HCT116 (cell line): Measurements from ENCODE around the gene UBE2F. TPM values are rescaled to one million over a fixed set of nuclear protein-coding genes. Genes with fewer than 3 reads are reported as not detected.

Experiments used
- ATAC-seq: fragments of 200-7000 bp; cut with Tn5 transposase; 2 replicates; pipeline ENCODE4 v1.9.1; 2020; ENCODE audit warnings: mild to moderate bottlenecking, moderate library complexity
- BruUV-seq: library from RNA; stranded (reverse); fragments of 400-500 nt; replicated peaks from 2 replicates; lab custom pipeline; 2021; lab: Mats Ljungman, UMichigan
- CTCF ChIA-PET: fragments of 300-600 bp; sonication (Branson Sonifier 250); formaldehyde crosslinking; loops from one replicate; lab custom pipeline; 2021; ENCODE audit warnings: antibody characterized with exemption; lab: Charles Lee
- POLR2A ChIA-PET: fragments of 300-600, 350-600 bp; sonication (Branson Sonifier 250); formaldehyde crosslinking; loops from one replicate; lab custom pipeline; 2021; ENCODE audit warnings: antibody characterized with exemption; lab: Charles Lee
- RAD21 ChIA-PET, 2 experiments: fragments of 300-600 bp; sonication (Branson Sonifier 250); formaldehyde crosslinking; loops; one replicate each; lab custom pipeline; 2023; ENCODE audit warnings: low total read pairs in 2 of 2; ENCODE audit not compliant: uncharacterized antibody in 2 of 2, unreplicated experiment in 2 of 2, low non-redundant PET in 1 of 2; lab: Charles Lee
- DNase-seq: peaks from one replicate; pipeline ENCODE4 v3.0.0-alpha.2; 2010; ENCODE audit warnings: low read depth, low spot score
- H2AFZ ChIP-seq: fragments of 200-600 bp; shearing (Covaris generic), sonication (generic); 2 replicates; pipeline ENCODE4 v1.6.1; 2017; ENCODE audit warnings: low read depth, mixed run types, mixed read lengths, antibody characterized with exemption, low read length; ENCODE audit not compliant: poor library complexity, severe bottlenecking
- H3K27ac ChIP-seq: 2 replicates; pipeline ENCODE4 v1.5.1; 2012; ENCODE audit warnings: low read depth, low read length
- H3K27me3 ChIP-seq: fragments of 200-600 bp; sonication (generic); 2 replicates; pipeline ENCODE4 v1.6.1; 2016; ENCODE audit warnings: mixed run types, low read length, mixed read lengths; ENCODE audit not compliant: insufficient read depth
- H3K36me3 ChIP-seq, 2 experiments: fragments of 200-500 bp in 1 of 2; fragments of 200-600 bp in 1 of 2; sonication (Bioruptor generic) in 1 of 2; sonication (generic) in 1 of 2; 2 replicates each; pipeline versions ENCODE4 v1.5.1 to v1.6.1; 2014 to 2016; ENCODE audit warnings: low read length in 2 of 2, inconsistent platforms in 1 of 2, mixed read lengths in 1 of 2, mixed run types in 1 of 2; ENCODE audit not compliant: insufficient read depth in 2 of 2, control insufficient read depth in 1 of 2
- H3K4me1 ChIP-seq, 2 experiments: fragments of 200-600 bp in 1 of 2; sonication (generic) in 1 of 2; 2 replicates each; pipeline versions ENCODE4 v1.5.1 to v1.6.1; 2012 to 2017; ENCODE audit warnings: low read length in 2 of 2, inconsistent platforms in 1 of 2, mild to moderate bottlenecking in 1 of 2, mixed read lengths in 1 of 2, mixed run types in 1 of 2, moderate library complexity in 1 of 2; ENCODE audit not compliant: insufficient read depth in 2 of 2, control insufficient read depth in 1 of 2
- H3K4me2 ChIP-seq: fragments of 200-600 bp; sonication (generic); 2 replicates; pipeline ENCODE4 v1.6.1; 2017; ENCODE audit warnings: mixed run types, low read length, mixed read lengths
- H3K4me3 ChIP-seq, 2 experiments: fragments of 200-600 bp in 1 of 2; sonication (generic) in 1 of 2; replicated peaks in 1 of 2; 2 replicates each; pipeline ENCODE4 v1.5.1; 2011 to 2016; ENCODE audit warnings: low read length in 2 of 2, control low read depth in 1 of 2, low read depth in 1 of 2, mild to moderate bottlenecking in 1 of 2, mixed read lengths in 1 of 2, mixed run types in 1 of 2
- H3K79me2 ChIP-seq: fragments of 200-600 bp; sonication (generic); 2 replicates; pipeline ENCODE4 v1.6.1; 2017; ENCODE audit warnings: mild to moderate bottlenecking, mixed run types, low read length, moderate library complexity, mixed read lengths; ENCODE audit not compliant: insufficient read depth
- H3K9ac ChIP-seq: fragments of 200-600 bp; sonication (generic); 2 replicates; pipeline ENCODE4 v1.6.1; 2016; ENCODE audit warnings: low read length, mixed read lengths
- H3K9me2 ChIP-seq: fragments of 200-600 bp; sonication (generic), shearing (Covaris generic); 2 replicates; pipeline ENCODE4 v1.6.1; 2017; ENCODE audit warnings: mixed run types, mild to moderate bottlenecking, moderate library complexity; ENCODE audit not compliant: insufficient read depth
- H3K9me3 ChIP-seq, 2 experiments: fragments of 200-500 bp in 1 of 2; fragments of 200-600 bp in 1 of 2; sonication (Bioruptor generic) in 1 of 2; sonication (generic) in 1 of 2; 2 replicates each; pipeline ENCODE4 v1.6.1; 2014 to 2017; ENCODE audit warnings: low read length in 2 of 2, mixed read lengths in 2 of 2, inconsistent platforms in 1 of 2, low read depth in 1 of 2, mild to moderate bottlenecking in 1 of 2, mixed run types in 1 of 2, moderate library complexity in 1 of 2; ENCODE audit not compliant: control insufficient read depth in 1 of 2, insufficient read depth in 1 of 2
- H4K20me1 ChIP-seq: fragments of 200-600 bp; sonication (generic), shearing (Covaris generic); 2 replicates; pipeline ENCODE4 v1.6.1; 2017; ENCODE audit warnings: mixed run types, mild to moderate bottlenecking, moderate library complexity; ENCODE audit not compliant: insufficient read depth
- EGR1 ChIP-seq: IDR thresholded peaks from 2 replicates; pipeline ENCODE4 v1.6.1; 2012; ENCODE audit warnings: low read depth
- EZH2 ChIP-seq: fragments of 200-600 bp; sonication (generic); IDR thresholded peaks from 2 replicates; pipeline ENCODE4 v1.6.1; 2017; ENCODE audit warnings: antibody characterized with exemption, mixed run types
- EZH2phosphoT487 ChIP-seq: fragments of 200-600 bp; IDR thresholded peaks from 2 replicates; pipeline ENCODE4 v1.6.1; 2018; ENCODE audit warnings: antibody characterized with exemption, borderline replicate concordance
- FOSL1 ChIP-seq: IDR thresholded peaks from 2 replicates; pipeline ENCODE4 v1.6.1; 2012; ENCODE audit warnings: low read depth
- JUND ChIP-seq: IDR thresholded peaks from 2 replicates; pipeline ENCODE4 v1.6.1; 2012
- POLR2A ChIP-seq: IDR thresholded peaks from 2 replicates; pipeline ENCODE4 v1.7.0; 2011; ENCODE audit warnings: borderline replicate concordance; ENCODE audit not compliant: insufficient read depth, insufficient read length; ENCODE audit errors: extremely low read depth
- POLR2AphosphoS5 ChIP-seq: IDR thresholded peaks from 2 replicates; pipeline ENCODE4 v1.6.1; 2011; ENCODE audit warnings: mild to moderate bottlenecking, low read depth, low read length, moderate library complexity
- RAD21 ChIP-seq: IDR thresholded peaks from 2 replicates; pipeline ENCODE4 v1.6.1; 2012; ENCODE audit warnings: low read depth, mild to moderate bottlenecking
- YY1 ChIP-seq: IDR thresholded peaks from 2 replicates; pipeline ENCODE4 v1.6.1; 2011; ENCODE audit warnings: low read length, low read depth, moderate library complexity, mild to moderate bottlenecking; ENCODE audit not compliant: insufficient replicate concordance; ENCODE audit errors: extremely low read depth
- ZFX ChIP-seq: fragments of 450-650 bp; IDR thresholded peaks from 2 replicates; pipeline ENCODE4 v1.6.1; 2017
- intact Hi-C: fragments of 100-400 bp; cut with micrococcal nuclease; formaldehyde crosslinking; loops from 2 replicates; pipeline ENCODE4 v1.10.0; 2022
- total RNA-seq: library from RNA; stranded (reverse); gene quantifications from one replicate; pipeline ENCODE4 v1.2.1, GENCODE V29; 2021; ENCODE audit not compliant: unreplicated experiment
- TF ChIP-seq, protein P1 (sequence below): IDR thresholded peaks from 2 replicates; pipeline ENCODE4 v1.6.1; 2012; ENCODE audit warnings: low read depth

The UBE2F gene
- total RNA-seq, 1 experiment from 2014 or later, result 32.8 TPM

DNA sequence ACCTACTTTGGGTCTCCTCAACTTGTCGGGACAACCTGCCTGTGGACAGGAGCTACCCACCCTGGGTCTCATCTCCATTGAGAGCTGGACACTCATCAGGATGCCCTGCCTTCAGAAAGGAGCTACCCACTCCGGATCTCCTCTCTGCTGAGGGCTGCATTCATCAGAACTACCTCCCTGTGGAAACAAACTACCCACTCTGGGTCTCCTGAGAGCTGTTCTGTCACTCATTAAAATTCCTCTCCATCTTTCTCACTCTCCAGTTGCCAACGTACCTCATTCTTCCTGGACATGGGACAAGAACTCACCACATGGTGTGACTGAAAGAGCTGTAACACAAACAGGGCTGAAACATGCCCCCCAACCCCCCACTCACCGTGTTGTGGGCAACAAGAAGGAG, 22.5 kb upstream of the UBE2F start:
- ChIA-PET CTCF (no interaction called here), POLR2A (no interaction called here), RAD21 (no interaction called here)
- H3K27ac ChIP-seq, result no peak overlapping the region
- H4K20me1 ChIP-seq, result no peaks in the 10 kb centered on the region
- no peaks in the 10 kb centered on the region for H3K36me3 ChIP-seq
- no peaks in the 10 kb centered on the region for H3K79me2 ChIP-seq
- TF ChIP-seq RAD21, result no peak
- TF ChIP-seq FOSL1, result no peak
- TF ChIP-seq EZH2phosphoT487, result no peak
- TF ChIP-seq, protein P1, sequence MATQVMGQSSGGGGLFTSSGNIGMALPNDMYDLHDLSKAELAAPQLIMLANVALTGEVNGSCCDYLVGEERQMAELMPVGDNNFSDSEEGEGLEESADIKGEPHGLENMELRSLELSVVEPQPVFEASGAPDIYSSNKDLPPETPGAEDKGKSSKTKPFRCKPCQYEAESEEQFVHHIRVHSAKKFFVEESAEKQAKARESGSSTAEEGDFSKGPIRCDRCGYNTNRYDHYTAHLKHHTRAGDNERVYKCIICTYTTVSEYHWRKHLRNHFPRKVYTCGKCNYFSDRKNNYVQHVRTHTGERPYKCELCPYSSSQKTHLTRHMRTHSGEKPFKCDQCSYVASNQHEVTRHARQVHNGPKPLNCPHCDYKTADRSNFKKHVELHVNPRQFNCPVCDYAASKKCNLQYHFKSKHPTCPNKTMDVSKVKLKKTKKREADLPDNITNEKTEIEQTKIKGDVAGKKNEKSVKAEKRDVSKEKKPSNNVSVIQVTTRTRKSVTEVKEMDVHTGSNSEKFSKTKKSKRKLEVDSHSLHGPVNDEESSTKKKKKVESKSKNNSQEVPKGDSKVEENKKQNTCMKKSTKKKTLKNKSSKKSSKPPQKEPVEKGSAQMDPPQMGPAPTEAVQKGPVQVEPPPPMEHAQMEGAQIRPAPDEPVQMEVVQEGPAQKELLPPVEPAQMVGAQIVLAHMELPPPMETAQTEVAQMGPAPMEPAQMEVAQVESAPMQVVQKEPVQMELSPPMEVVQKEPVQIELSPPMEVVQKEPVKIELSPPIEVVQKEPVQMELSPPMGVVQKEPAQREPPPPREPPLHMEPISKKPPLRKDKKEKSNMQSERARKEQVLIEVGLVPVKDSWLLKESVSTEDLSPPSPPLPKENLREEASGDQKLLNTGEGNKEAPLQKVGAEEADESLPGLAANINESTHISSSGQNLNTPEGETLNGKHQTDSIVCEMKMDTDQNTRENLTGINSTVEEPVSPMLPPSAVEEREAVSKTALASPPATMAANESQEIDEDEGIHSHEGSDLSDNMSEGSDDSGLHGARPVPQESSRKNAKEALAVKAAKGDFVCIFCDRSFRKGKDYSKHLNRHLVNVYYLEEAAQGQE, result no peak
- no peak for TF ChIP-seq ZFX
- TF ChIP-seq YY1, result no peak
- no peak for TF ChIP-seq POLR2AphosphoS5
- TF ChIP-seq POLR2A, result no peak
- TF ChIP-seq EZH2, result no peak
- TF ChIP-seq JUND, result no peak
- TF ChIP-seq EGR1, result no peak
- H2AFZ ChIP-seq, result no peak overlapping the region
- no peak for ATAC-seq
- BruUV-seq, result no TSS peak
- no peaks in the 10 kb centered on the region for H3K27me3 ChIP-seq
- H3K9me3 ChIP-seq, result peaks cover 7 to 14% of the 10 kb centered on the region in 2 experiments; a peak in 3 of 4 replicates
- peak; percentile 18 for DNase-seq
- H3K4me3 ChIP-seq, result no peak overlapping the region
- no peak overlapping the region for H3K9ac ChIP-seq
- no peak overlapping the region for H3K4me2 ChIP-seq
- no peaks in the 10 kb centered on the region for H3K9me2 ChIP-seq
- no peaks in the 10 kb centered on the region; a peak in 1 of 4 replicates for H3K4me1 ChIP-seq
- intact Hi-C loops, result no loop called here
